Superior temporal gyrus (tissue), 1 donor: ENCODE results near the gene SLC10A4.

Experiments
- DNase-seq: peaks from one replicate; pipeline ENCODE4 v3.0.0-alpha.2; 2016; ENCODE audit errors: extremely low spot score

The SLC10A4 gene

GRCh38 chr4:48489683-48490011 is 6.5 kb downstream of the SLC10A4 start:
- DNase-seq: no peak

DNA sequence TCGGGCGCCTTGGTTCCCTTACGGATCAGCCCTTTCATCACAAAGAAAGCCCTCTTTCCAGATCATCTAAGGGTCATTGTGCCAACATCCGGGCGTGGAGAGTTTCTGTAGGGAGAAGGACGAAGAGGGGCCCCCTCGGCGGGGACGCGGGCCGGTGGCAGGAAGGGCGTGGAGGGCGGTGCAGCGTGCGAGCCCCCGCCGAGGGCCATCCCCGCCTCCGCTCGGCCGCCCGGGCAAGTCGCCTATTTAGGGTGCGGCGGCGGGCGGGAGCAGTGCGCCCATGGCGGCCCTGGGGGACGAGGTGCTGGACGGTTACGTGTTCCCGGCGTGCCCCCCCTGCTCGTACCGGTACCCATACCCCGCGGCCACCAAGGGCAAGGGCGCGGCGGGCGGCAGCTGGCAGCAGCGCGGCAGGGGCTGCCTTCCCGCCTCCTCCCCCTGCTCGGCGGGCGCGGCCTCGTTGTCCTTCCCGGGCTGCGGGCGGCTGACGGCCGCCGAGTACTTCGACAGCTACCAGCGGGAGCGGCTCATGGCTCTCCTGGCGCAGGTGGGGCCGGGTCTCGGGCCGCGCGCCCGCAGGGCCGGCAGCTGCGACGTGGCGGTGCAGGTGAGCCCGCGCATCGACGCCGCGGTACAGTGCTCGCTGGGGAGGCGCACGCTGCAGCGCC is 7.0 kb downstream of the SLC10A4 start, which contains the start of gene ZAR1:
ZAR1 (plus strand) TSS at position 241 of the 668 bp plus-strand sequence; CDS start at position 281, 40 bp downstream.
- no peak for DNase-seq

- DNase-seq: no peak
These were observed 7.8 kb downstream of the SLC10A4 start for GRCh38 chr4:48490680-48491513.

DNA sequence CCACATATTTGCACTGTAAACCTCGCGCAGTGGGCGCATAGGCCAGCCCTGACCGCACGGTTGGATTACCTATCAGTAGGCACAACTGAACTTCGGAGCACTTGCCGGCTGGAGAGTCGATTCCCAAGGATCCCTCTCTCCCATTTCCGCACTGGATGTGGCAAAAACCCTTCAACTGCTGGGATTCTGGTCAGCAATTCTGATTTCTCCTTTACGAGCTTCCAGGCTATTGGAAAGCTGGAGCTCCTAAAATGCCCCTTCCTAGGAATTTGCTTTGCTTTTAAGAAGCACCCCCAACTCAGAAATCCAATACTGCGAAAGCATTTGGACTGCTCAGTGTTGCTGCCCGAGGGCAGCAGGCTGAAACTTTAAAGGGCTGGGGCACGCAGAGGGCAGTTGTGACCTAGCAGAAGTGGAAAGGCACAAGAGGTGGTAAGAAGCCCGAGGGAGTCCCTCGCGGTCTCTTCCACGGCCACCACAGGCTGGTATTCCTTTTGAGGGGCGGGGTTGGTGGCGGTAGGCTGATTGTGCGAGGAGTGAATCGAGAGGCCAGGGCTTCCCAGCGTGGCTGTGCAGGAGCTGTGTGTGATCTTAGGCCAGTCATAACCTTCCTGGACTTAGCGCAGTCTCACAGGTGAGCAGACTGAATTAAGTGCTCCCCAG is 8.5 kb downstream of the SLC10A4 start:
- no peak for DNase-seq

DNA sequence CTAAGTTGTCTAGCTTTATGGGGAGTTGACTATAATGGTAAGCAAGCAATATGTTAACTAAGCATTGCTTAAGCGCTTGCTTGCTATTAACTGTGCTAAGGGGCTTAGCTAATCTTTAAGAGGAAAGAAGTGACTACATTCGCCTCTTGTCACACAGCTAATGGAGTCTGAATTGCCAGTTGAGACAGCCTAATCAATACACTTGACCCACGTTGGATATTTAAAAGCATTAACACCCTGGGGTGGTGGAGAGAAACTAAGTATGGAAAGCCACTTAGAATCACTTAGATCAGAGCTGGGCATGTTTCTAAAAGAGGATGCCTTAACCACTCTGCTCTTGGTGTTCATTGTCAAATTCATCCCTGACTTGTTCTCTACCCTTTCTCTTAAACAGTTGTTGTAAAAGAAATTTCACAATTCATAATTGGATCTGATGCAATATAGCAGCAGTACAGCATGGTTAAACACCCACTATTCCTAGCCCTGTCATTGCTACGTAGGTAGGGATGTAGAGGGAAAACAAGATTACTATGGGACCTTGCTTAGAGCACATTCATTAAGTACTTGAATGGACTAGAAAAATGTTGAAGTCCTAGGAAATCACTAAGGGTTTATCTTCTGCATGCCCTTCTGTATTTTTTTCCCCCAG is 10.4 kb downstream of the SLC10A4 start:
- DNase-seq: no peak

DNA sequence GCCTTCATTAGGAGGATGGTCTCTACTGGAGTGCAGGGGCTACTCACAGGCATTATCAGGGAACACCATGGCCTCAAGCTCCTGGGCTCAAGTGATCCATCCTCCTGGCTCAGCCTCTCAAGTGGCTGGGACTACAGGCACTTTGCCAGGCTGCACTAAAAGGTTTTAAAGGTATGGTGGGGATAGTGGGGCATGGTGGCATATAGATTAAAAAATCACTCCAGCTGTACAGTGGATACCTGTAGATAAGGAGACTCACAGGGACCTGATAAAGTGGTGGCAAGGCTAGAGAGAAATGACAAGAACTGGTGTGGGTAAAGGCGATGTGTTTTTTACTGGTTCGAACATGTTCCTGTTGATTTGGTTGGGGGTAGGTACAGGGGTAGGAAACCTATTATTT is 12.8 kb downstream of the SLC10A4 start:
- no peak for DNase-seq

GRCh38 chr4:48498895-48499294 is 15.8 kb downstream of the SLC10A4 start:
- no peak for DNase-seq

GRCh38 chr4:48499551-48500066 is 16.5 kb downstream of the SLC10A4 start:
- DNase-seq: no peak

GRCh38 chr4:48503233-48504025 is 20.3 kb downstream of the SLC10A4 start:
- no peak for DNase-seq

GRCh38 chr4:48504026-48504330 is 20.8 kb downstream of the SLC10A4 start:
- DNase-seq: no peak

GRCh38 chr4:48504352-48504751 is 21.2 kb downstream of the SLC10A4 start:
- no peak for DNase-seq

- DNase-seq: no peak
These were observed 23.6 kb downstream of the SLC10A4 start for GRCh38 chr4:48506716-48507115.

DNA sequence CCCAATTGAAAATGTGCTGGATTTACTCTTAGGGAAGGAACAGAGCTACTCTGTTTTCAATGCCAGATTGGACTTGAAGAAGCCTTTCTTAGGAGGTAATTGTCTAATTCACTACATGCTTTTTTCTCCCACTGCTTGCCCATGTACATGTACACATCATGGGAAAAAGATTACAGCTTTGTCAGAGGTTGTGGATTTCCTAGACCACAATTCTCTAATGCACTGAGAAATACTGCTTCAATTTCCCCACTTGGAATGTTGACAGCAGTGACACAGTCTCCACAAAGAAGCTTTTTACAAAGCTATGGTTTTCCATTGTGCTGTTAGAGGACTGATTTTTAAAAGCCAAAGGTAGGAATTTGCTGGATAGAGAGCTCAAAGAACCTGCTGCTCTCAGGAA is 26.4 kb downstream of the SLC10A4 start:
- DNase-seq: peak; percentile 75

DNA sequence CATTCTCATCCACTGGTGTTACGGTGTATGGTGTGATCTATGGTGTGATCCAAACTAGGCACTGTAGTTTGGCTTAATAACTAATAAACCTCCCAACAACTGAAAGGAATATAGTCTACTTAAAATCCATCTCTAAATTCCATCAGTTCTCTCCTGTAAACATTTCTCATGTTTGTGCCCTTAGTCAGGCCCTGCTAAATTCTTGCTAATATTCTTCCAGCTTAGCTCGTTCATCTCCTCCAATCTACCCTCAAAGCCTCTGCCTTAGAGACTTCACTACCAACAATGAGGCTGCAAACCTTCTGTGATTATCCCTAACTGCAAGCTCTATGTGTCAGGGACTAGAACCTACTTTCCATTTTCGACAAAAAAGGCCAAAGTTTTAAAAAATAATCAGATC is 35.0 kb downstream of the SLC10A4 start:
- no peak for DNase-seq

DNA sequence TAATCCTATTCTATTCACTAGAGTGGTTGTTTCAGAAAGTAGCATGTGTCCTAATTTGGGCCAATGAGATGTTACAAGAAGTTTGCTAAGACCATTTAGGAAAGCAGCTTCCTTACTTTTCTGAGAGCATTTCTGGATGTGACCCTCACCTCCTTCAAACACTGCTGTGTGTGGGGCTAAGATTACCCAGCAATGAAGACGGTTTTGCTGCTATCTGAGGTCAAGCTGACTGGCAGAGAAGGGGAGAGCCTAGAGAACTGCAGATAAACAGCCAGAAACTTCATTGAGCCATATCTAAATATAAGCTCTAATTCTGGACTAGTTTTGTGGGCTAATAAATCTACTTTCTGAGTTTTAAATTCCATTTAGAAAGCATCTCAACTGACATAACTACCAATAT is 43.3 kb downstream of the SLC10A4 start:
- DNase-seq: no peak

- DNase-seq: no peak
These were observed 55.2 kb downstream of the SLC10A4 start for GRCh38 chr4:48538358-48538757.
